IMR-90 (cell line): ENCODE data around the gene CREB5. TPM values are rescaled to one million over a fixed set of nuclear protein-coding genes. Genes with fewer than 3 reads are reported as not detected.

Source experiments
- ATAC-seq: fragments of 200-7000 bp; cut with Tn5 transposase; 2 replicates; pipeline ENCODE4 v1.9.1; 2020; ENCODE audit warnings: low read depth, mild to moderate bottlenecking, moderate library complexity
- BruUV-seq: library from RNA; stranded (reverse); fragments of 400-500 nt; replicated peaks from 2 replicates; lab custom pipeline; 2021; lab: Mats Ljungman, UMichigan
- CTCF ChIA-PET: fragments of 300-600 bp; formaldehyde crosslinking; extraction: SDS; loops from one replicate; lab custom pipeline; 2021; ENCODE audit warnings: antibody characterized with exemption; lab: Yijun Ruan, JAX
- POLR2A ChIA-PET: fragments of 300-600 bp; sonication (Branson Sonifier 250); formaldehyde crosslinking; loops from one replicate; lab custom pipeline; 2022; ENCODE audit warnings: antibody characterized with exemption; ENCODE audit not compliant: unreplicated experiment; lab: Charles Lee
- DNase-seq: peaks from one replicate; pipeline ENCODE4 v3.0.0; 2013
- H2AFZ ChIP-seq: replicated peaks from 2 replicates; pipeline ENCODE3; 2013; ENCODE audit warnings: low read length, mild to moderate bottlenecking; ENCODE audit not compliant: poor library complexity
- H2AK5ac ChIP-seq: 2 replicates; pipeline ENCODE4 v1.6.1; 2013; ENCODE audit warnings: low read depth, low read length, inconsistent platforms
- H2AK9ac ChIP-seq: replicated peaks from 2 replicates; pipeline ENCODE3; 2013; ENCODE audit warnings: mild to moderate bottlenecking, low read depth, low read length, moderate library complexity; ENCODE audit not compliant: poor library complexity
- H2BK120ac ChIP-seq: 2 replicates; pipeline ENCODE4 v1.6.1; 2013; ENCODE audit warnings: low read depth, low read length, inconsistent platforms
- H2BK15ac ChIP-seq: 3 replicates; pipeline ENCODE4 v1.6.1; 2013; ENCODE audit warnings: low read depth, low read length, inconsistent platforms
- H2BK20ac ChIP-seq: 2 replicates; pipeline ENCODE4 v1.6.1; 2013; ENCODE audit warnings: low read depth, mild to moderate bottlenecking, inconsistent platforms, low read length, moderate library complexity
- H2BK5ac ChIP-seq: 2 replicates; pipeline ENCODE4 v1.6.1; 2013; ENCODE audit warnings: mild to moderate bottlenecking, low read depth, low read length, inconsistent platforms; ENCODE audit not compliant: poor library complexity, severe bottlenecking
- H3K14ac ChIP-seq: replicated peaks from 2 replicates; pipeline ENCODE4 v1.6.1; 2013; ENCODE audit warnings: low read depth, low read length, inconsistent platforms
- H3K18ac ChIP-seq: 2 replicates; pipeline ENCODE4 v1.6.1; 2013; ENCODE audit warnings: low read depth, low read length, control low read depth
- H3K23ac ChIP-seq: 2 replicates; pipeline ENCODE4 v1.6.1; 2013; ENCODE audit warnings: low read depth, low read length, inconsistent platforms
- H3K27ac ChIP-seq: 2 replicates; pipeline ENCODE4 v1.5.1; 2013; ENCODE audit warnings: mild to moderate bottlenecking, control low read depth, low read length; ENCODE audit not compliant: insufficient read depth
- H3K27me3 ChIP-seq: 2 replicates; pipeline ENCODE4 v1.6.1; 2013; ENCODE audit warnings: low read length; ENCODE audit not compliant: control insufficient read depth, insufficient read depth
- H3K36me3 ChIP-seq: 2 replicates; pipeline ENCODE4 v1.6.1; 2013; ENCODE audit warnings: low read length, mixed read lengths; ENCODE audit not compliant: control insufficient read depth, insufficient read depth
- H3K4ac ChIP-seq: 2 replicates; pipeline ENCODE4 v1.6.1; 2013; ENCODE audit warnings: low read depth, low read length, inconsistent platforms
- H3K4me1 ChIP-seq: 2 replicates; pipeline ENCODE4 v1.6.1; 2013; ENCODE audit warnings: low read length, mixed read lengths; ENCODE audit not compliant: control insufficient read depth, insufficient read depth
- H3K4me2 ChIP-seq: 2 replicates; pipeline ENCODE4 v1.6.1; 2013; ENCODE audit warnings: low read depth, mild to moderate bottlenecking, control low read depth, low read length, moderate library complexity
- H3K4me3 ChIP-seq: 2 replicates; pipeline ENCODE4 v1.5.1; 2013; ENCODE audit warnings: low read depth, mild to moderate bottlenecking, control low read depth, low read length, moderate library complexity; ENCODE audit not compliant: insufficient read depth
- H3K56ac ChIP-seq: 2 replicates; pipeline ENCODE4 v1.6.1; 2013; ENCODE audit warnings: low read length, inconsistent platforms; ENCODE audit not compliant: insufficient read depth; ENCODE audit errors: extremely low read depth
- H3K79me1 ChIP-seq, 2 experiments: 2 replicates each; pipeline ENCODE4 v1.6.1; 2013; ENCODE audit warnings: low read length in 2 of 2, inconsistent platforms in 1 of 2, low read depth in 1 of 2
- H3K9ac ChIP-seq: 2 replicates; pipeline ENCODE4 v1.6.1; 2013; ENCODE audit warnings: low read depth, low read length, control low read depth
- H3K9me1 ChIP-seq: 2 replicates; pipeline ENCODE4 v1.6.1; 2013; ENCODE audit warnings: low read length, inconsistent platforms; ENCODE audit not compliant: insufficient read depth
- H3K9me3 ChIP-seq: 2 replicates; pipeline ENCODE4 v1.6.1; 2013; ENCODE audit warnings: low read length; ENCODE audit not compliant: control insufficient read depth, insufficient read depth
- H4K20me1 ChIP-seq: 2 replicates; pipeline ENCODE4 v1.6.1; 2013; ENCODE audit warnings: low read length, inconsistent platforms; ENCODE audit not compliant: insufficient read depth
- H4K5ac ChIP-seq: 2 replicates; pipeline ENCODE4 v1.6.1; 2013; ENCODE audit warnings: mild to moderate bottlenecking, low read depth, low read length, control low read depth
- H4K8ac ChIP-seq, 2 experiments: 2 replicates each; pipeline ENCODE4 v1.6.1; 2013; ENCODE audit warnings: low read depth in 2 of 2, low read length in 2 of 2, control low read depth in 1 of 2, inconsistent platforms in 1 of 2
- H4K91ac ChIP-seq: 2 replicates; pipeline ENCODE4 v1.6.1; 2013; ENCODE audit warnings: low read depth, low read length, inconsistent platforms; ENCODE audit not compliant: insufficient read depth
- BHLHE40 ChIP-seq: fragments of 150-350 bp; IDR thresholded peaks from 2 replicates; pipeline ENCODE4 v1.6.1; 2016; ENCODE audit warnings: mild to moderate bottlenecking, low read depth, low read length
- CEBPB ChIP-seq: IDR thresholded peaks from 2 replicates; pipeline ENCODE4 v1.6.1; 2012; ENCODE audit warnings: low read depth, low read length, improper control_type of control experiment
- CHD1 ChIP-seq: IDR thresholded peaks from 2 replicates; pipeline ENCODE4 v1.6.1; 2012; ENCODE audit warnings: low read depth, low read length, improper control_type of control experiment
- FOS ChIP-seq: fragments of 150-350 bp; IDR thresholded peaks from 2 replicates; pipeline ENCODE4 v1.6.1; 2016; ENCODE audit warnings: low read depth, low read length
- MAFK ChIP-seq: IDR thresholded peaks from 2 replicates; pipeline ENCODE4 v1.6.1; 2012; ENCODE audit warnings: low read depth, low read length, improper control_type of control experiment
- MAZ ChIP-seq: IDR thresholded peaks from 2 replicates; pipeline ENCODE4 v1.6.1; 2012; ENCODE audit warnings: low read depth, mild to moderate bottlenecking, low read length, improper control_type of control experiment, moderate library complexity, borderline replicate concordance
- MXI1 ChIP-seq: IDR thresholded peaks from 2 replicates; pipeline ENCODE4 v1.6.1; 2012; ENCODE audit warnings: low read depth, mild to moderate bottlenecking, low read length, moderate library complexity, borderline replicate concordance
- NFE2L2 ChIP-seq: fragments of 150-350 bp; IDR thresholded peaks from 2 replicates; pipeline ENCODE4 v1.6.1; 2016; ENCODE audit warnings: low read depth, mild to moderate bottlenecking, low read length
- POLR2A ChIP-seq: IDR thresholded peaks from 2 replicates; pipeline ENCODE4 v1.6.1; 2012; ENCODE audit warnings: mild to moderate bottlenecking, low read depth, low read length
- RAD21 ChIP-seq: IDR thresholded peaks from 2 replicates; pipeline ENCODE4 v1.6.1; 2012; ENCODE audit warnings: low read length, improper control_type of control experiment
- RCOR1 ChIP-seq: IDR thresholded peaks from 2 replicates; pipeline ENCODE4 v1.6.1; 2012; ENCODE audit warnings: mild to moderate bottlenecking, low read length, improper control_type of control experiment; ENCODE audit not compliant: insufficient replicate concordance
- RFX5 ChIP-seq: IDR thresholded peaks from 2 replicates; pipeline ENCODE4 v1.8.0; 2012; ENCODE audit warnings: low read depth, mild to moderate bottlenecking, low read length, moderate library complexity
- SMC3 ChIP-seq: fragments of 150-350 bp; IDR thresholded peaks from 2 replicates; pipeline ENCODE4 v1.6.1; 2016; ENCODE audit warnings: low read depth, mild to moderate bottlenecking, antibody characterized with exemption, low read length, moderate library complexity
- WGBS, 2 experiments: methylation state at CpG; one replicate each; pipeline versions ENCODE4 v1.1.5 to v1.1.7; 2013; ENCODE audit warnings: missing lambda C conversion rate in 2 of 2; ENCODE audit not compliant: insufficient read length in 1 of 2; ENCODE audit errors: extremely low coverage in 2 of 2; 5-methylcytosine and 5-hydroxymethylcytosine counted together
- dilution Hi-C: fragments of 300-500 bp; cut with HindIII; formaldehyde crosslinking; loops from one replicate; pipeline ENCODE4 v1.14.3; 2018; ENCODE audit warnings: low sequenced_read_pairs; ENCODE audit not compliant: unreplicated experiment
- in situ Hi-C: fragments of 300-500 bp; cut with MboI; formaldehyde crosslinking; loops from 3 replicates; pipeline ENCODE4 v1.14.3; 2019; ENCODE audit warnings: low sequenced_read_pairs, inconsistent platforms, mixed read lengths
- intact Hi-C: fragments of 100-400 bp; cut with micrococcal nuclease; formaldehyde crosslinking; loops from 2 replicates; pipeline ENCODE4 v1.10.0; 2022
- polyA plus RNA-seq, 3 experiments: library from polyadenylated mRNA; depleted of rRNA; stranded (reverse); fragments of >200 nt; gene quantifications; 2 replicates each; pipeline ENCODE4 v1.2.3, GENCODE V29; 2012; ENCODE audit warnings: low replicate concordance in 1 of 3
- total RNA-seq: library from RNA; depleted of rRNA; stranded (reverse); fragments of >200 nt; gene quantifications from 2 replicates; pipeline ENCODE4 v1.2.3, GENCODE V29; 2012
- TF ChIP-seq, protein P1 (sequence below): fragments of 150-350 bp; IDR thresholded peaks from 2 replicates; pipeline ENCODE4 v1.6.1; 2017; ENCODE audit warnings: mild to moderate bottlenecking, antibody characterized with exemption, low read length, low read depth
- TF ChIP-seq, protein P2 (sequence below): fragments of 150-350 bp; IDR thresholded peaks from 2 replicates; pipeline ENCODE4 v1.6.1; 2016; ENCODE audit warnings: low read depth, mild to moderate bottlenecking, low read length, moderate library complexity, borderline replicate concordance
- TF ChIP-seq, protein P3 (sequence below): conservative IDR thresholded peaks from 2 replicates; pipeline ENCODE4 v1.5.1; 2012; ENCODE audit warnings: mild to moderate bottlenecking, low read depth, low read length, improper control_type of control experiment

CREB5 gene
- total and polyA plus RNA-seq, 2 of the 4 experiments (the other 2 are of a cell fraction) = 7.3 to 13.1 TPM

DNA sequence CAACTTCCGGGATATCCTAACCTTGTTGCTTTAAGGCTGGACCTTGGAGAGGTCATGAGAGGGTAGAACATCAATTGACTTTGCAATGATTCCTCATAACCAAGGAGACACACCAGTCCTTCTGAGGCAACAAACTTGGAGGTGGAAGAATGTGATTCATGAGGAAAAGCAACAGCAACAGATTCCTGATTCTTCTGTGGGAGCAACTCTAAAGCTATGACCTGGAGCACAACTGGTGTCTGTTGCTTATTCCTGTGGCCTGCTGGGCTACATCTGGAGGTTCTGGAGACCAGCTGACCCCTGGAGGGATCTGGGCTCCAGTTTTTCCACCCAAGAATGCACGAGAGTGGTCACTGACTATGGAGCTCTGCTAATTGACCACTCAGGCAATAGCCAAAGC is 116.6 kb downstream of the CREB5 start:
- in situ Hi-C loops = no loop called here
- Histone ChIP-seq H4K91ac (no peak overlapping the region), H2BK120ac (no peak overlapping the region), H2BK5ac (no peak overlapping the region), H3K9me1 (peaks cover 3% of the 10 kb centered on the region; the same call in 1 of the 2 replicates), H3K56ac (no peak overlapping the region), H3K4me2 (no peak overlapping the region), H4K5ac (no peak overlapping the region), H3K27ac (no peak overlapping the region), H3K36me3 (no peaks in the 10 kb centered on the region), H3K4me1 (peaks cover 6% of the 10 kb centered on the region), H3K9ac (no peak overlapping the region), H3K9me3 (peaks cover 3% of the 10 kb centered on the region), H2BK15ac (no peak overlapping the region), H2AK5ac (no peak overlapping the region), H3K4ac (no peak overlapping the region), H3K4me3 (no peak overlapping the region), H3K14ac (no peak overlapping the region), H3K79me1 (no peaks in the 10 kb centered on the region), H4K20me1 (no peaks in the 10 kb centered on the region), H2AFZ (no peak overlapping the region), H3K23ac (no peak overlapping the region), H4K8ac (no peak overlapping the region), H2BK20ac (no peak overlapping the region), H3K18ac (no peak overlapping the region), H3K27me3 (no peaks in the 10 kb centered on the region), H2AK9ac (no peak overlapping the region)
- DNase-seq (peak; percentile 38), ATAC-seq (peak; percentile 10; the same call in 1 of the 2 replicates)
- no TSS peak for BruUV-seq
- ChIA-PET POLR2A (no interaction called here), CTCF (no interaction called here)
- no peak for TF ChIP-seq RCOR1
- no peak for TF ChIP-seq RFX5
- no peak for TF ChIP-seq CHD1
- TF ChIP-seq CEBPB = no peak
- no peak for TF ChIP-seq BHLHE40
- TF ChIP-seq, protein P1, sequence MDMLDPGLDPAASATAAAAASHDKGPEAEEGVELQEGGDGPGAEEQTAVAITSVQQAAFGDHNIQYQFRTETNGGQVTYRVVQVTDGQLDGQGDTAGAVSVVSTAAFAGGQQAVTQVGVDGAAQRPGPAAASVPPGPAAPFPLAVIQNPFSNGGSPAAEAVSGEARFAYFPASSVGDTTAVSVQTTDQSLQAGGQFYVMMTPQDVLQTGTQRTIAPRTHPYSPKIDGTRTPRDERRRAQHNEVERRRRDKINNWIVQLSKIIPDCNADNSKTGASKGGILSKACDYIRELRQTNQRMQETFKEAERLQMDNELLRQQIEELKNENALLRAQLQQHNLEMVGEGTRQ = no peak
- TF ChIP-seq NFE2L2 = no peak
- no peak for TF ChIP-seq FOS
- no peak for TF ChIP-seq RAD21
- TF ChIP-seq, protein P2, sequence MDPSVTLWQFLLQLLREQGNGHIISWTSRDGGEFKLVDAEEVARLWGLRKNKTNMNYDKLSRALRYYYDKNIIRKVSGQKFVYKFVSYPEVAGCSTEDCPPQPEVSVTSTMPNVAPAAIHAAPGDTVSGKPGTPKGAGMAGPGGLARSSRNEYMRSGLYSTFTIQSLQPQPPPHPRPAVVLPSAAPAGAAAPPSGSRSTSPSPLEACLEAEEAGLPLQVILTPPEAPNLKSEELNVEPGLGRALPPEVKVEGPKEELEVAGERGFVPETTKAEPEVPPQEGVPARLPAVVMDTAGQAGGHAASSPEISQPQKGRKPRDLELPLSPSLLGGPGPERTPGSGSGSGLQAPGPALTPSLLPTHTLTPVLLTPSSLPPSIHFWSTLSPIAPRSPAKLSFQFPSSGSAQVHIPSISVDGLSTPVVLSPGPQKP = no peak
- no peak for TF ChIP-seq POLR2A
- TF ChIP-seq MAZ = no peak
- TF ChIP-seq MXI1 = no peak
- TF ChIP-seq SMC3 = no peak
- no peak for TF ChIP-seq MAFK
- TF ChIP-seq, protein P3, sequence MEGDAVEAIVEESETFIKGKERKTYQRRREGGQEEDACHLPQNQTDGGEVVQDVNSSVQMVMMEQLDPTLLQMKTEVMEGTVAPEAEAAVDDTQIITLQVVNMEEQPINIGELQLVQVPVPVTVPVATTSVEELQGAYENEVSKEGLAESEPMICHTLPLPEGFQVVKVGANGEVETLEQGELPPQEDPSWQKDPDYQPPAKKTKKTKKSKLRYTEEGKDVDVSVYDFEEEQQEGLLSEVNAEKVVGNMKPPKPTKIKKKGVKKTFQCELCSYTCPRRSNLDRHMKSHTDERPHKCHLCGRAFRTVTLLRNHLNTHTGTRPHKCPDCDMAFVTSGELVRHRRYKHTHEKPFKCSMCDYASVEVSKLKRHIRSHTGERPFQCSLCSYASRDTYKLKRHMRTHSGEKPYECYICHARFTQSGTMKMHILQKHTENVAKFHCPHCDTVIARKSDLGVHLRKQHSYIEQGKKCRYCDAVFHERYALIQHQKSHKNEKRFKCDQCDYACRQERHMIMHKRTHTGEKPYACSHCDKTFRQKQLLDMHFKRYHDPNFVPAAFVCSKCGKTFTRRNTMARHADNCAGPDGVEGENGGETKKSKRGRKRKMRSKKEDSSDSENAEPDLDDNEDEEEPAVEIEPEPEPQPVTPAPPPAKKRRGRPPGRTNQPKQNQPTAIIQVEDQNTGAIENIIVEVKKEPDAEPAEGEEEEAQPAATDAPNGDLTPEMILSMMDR = no peak
- intact Hi-C loops = no loop called here
- WGBS, 2 experiments = no CpG with 5 or more reads among the region's 2 CpGs
- dilution Hi-C loops = no loop called here
